RWPE2 (cell line): Measurements from ENCODE around the gene FLG2.

Source experiments
- ATAC-seq: fragments of 200-7000 bp; cut with Tn5 transposase; 3 replicates; pipeline ENCODE4 v1.9.1; 2021; ENCODE audit warnings: low read depth
- DNase-seq: peaks from one replicate; pipeline ENCODE4 v3.0.0-alpha.2; 2020; ENCODE audit warnings: low spot score
- H3K27ac ChIP-seq: fragments of 450-650 bp; 2 replicates; pipeline ENCODE4 v1.5.1; 2017; ENCODE audit warnings: mild to moderate bottlenecking; ENCODE audit not compliant: poor library complexity, severe bottlenecking
- H3K27me3 ChIP-seq: fragments of 250-450 bp; sonication (Bioruptor Pico); 2 replicates; pipeline ENCODE4 v1.5.1; 2021; ENCODE audit warnings: mild to moderate bottlenecking, moderate library complexity; ENCODE audit not compliant: insufficient read depth, poor library complexity, severe bottlenecking
- H3K36me3 ChIP-seq: fragments of 250-450 bp; sonication (Bioruptor Pico); 2 replicates; pipeline ENCODE4 v1.5.1; 2020; ENCODE audit warnings: low read depth, mild to moderate bottlenecking, moderate library complexity
- H3K4me1 ChIP-seq: fragments of 250-450 bp; sonication (Bioruptor Pico); 2 replicates; pipeline ENCODE4 v1.5.1; 2021; ENCODE audit warnings: mild to moderate bottlenecking, moderate library complexity; ENCODE audit not compliant: insufficient read depth, poor library complexity, severe bottlenecking
- H3K4me3 ChIP-seq: fragments of 250-450 bp; sonication (Bioruptor Pico); 2 replicates; pipeline ENCODE4 v1.5.1; 2021; ENCODE audit warnings: mild to moderate bottlenecking, moderate library complexity; ENCODE audit not compliant: severe bottlenecking
- H3K9me3 ChIP-seq: fragments of 250-450 bp; sonication (Bioruptor Pico); 2 replicates; pipeline ENCODE4 v1.5.1; 2021; ENCODE audit warnings: mild to moderate bottlenecking, moderate library complexity; ENCODE audit not compliant: severe bottlenecking
- TF ChIP-seq, protein P1 (sequence below): fragments of 450-650 bp; IDR thresholded peaks from one replicate; pipeline ENCODE4 v1.5.1; 2017; ENCODE audit warnings: mild to moderate bottlenecking, moderate library complexity; ENCODE audit not compliant: poor library complexity, severe bottlenecking

Gene FLG2

DNA sequence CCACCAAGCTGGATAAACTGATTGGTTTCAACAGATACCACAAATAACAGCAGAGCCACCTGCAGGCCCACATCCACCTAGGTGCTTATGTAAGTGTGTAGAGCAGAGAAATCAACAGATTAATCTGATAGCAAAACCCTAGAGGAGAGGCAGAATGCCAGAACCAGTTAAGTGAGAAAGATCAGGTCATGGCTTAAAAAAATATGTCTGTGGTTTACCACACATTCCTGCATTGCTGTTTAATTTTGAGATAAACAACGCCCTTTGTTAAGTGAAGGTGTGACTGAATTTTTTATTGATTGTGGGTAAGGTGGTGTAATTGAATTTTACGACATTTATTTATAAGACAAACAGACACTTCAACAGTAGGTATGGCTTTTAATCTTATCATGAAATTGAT is 33.1 kb upstream of the FLG2 start:
- no peaks in the 10 kb centered on the region for H3K9me3 ChIP-seq

DNA sequence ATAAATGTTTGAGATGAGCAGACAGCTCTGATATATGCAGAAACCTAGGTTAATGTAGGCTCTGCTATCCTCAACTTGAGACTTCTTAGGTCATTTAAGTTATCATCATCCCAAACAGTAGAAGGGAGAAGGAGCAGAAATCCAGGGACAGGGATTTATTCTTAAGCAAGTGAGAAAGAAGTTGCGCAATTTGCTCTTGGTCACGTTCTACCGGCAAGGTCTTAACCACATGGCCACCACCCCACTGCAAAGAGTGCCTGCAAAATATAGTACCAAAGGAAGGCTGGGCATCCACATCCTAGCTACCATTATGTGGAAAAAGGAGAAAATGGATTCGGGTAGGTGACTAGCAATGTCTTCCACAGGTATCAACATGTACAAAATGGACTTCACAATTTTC is 29.1 kb upstream of the FLG2 start:
- H3K4me3 ChIP-seq = no peak overlapping the region
- no peaks in the 10 kb centered on the region for H3K4me1 ChIP-seq
- no peaks in the 10 kb centered on the region for H3K9me3 ChIP-seq
- no peak overlapping the region for H3K27ac ChIP-seq
- TF ChIP-seq, protein P1, sequence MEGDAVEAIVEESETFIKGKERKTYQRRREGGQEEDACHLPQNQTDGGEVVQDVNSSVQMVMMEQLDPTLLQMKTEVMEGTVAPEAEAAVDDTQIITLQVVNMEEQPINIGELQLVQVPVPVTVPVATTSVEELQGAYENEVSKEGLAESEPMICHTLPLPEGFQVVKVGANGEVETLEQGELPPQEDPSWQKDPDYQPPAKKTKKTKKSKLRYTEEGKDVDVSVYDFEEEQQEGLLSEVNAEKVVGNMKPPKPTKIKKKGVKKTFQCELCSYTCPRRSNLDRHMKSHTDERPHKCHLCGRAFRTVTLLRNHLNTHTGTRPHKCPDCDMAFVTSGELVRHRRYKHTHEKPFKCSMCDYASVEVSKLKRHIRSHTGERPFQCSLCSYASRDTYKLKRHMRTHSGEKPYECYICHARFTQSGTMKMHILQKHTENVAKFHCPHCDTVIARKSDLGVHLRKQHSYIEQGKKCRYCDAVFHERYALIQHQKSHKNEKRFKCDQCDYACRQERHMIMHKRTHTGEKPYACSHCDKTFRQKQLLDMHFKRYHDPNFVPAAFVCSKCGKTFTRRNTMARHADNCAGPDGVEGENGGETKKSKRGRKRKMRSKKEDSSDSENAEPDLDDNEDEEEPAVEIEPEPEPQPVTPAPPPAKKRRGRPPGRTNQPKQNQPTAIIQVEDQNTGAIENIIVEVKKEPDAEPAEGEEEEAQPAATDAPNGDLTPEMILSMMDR = no peak
- H3K27me3 ChIP-seq = peaks cover 31% of the 10 kb centered on the region
- ATAC-seq (no peak), DNase-seq (no peak)
- no peaks in the 10 kb centered on the region for H3K36me3 ChIP-seq

More for the DNA sequence above, 33.1 kb upstream of the FLG2 start:
- no peak overlapping the region for H3K4me3 ChIP-seq
- no peaks in the 10 kb centered on the region for H3K36me3 ChIP-seq
- no peaks in the 10 kb centered on the region for H3K4me1 ChIP-seq
- H3K27me3 ChIP-seq = peaks cover 50% of the 10 kb centered on the region
- TF ChIP-seq, protein P1 = no peak
- no peak for DNase-seq
- ATAC-seq = peak; percentile 38; the same call in 1 of the 3 replicates
- H3K27ac ChIP-seq = no peak overlapping the region

DNA sequence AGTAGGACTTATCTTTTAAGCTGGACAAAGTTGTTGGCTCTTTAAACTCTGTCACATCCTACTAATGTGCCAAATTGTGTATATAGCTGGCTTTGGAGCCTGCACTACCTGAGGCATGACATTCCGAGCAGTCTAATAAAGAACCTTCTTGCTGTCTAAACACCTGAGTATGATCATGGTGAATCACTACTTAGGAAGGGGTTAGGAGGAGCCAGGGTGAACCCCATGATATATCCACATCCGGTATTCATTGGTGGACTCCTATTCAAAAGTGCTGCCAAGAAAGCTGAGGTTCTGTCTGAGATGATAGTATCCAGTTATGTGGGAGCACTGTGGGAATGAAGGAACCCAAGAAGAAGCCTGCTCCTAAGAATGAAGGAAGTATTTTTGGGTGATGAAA is 27.1 kb upstream of the FLG2 start:
- Histone ChIP-seq H3K4me3 (no peak overlapping the region), H3K27me3 (peaks cover 13% of the 10 kb centered on the region), H3K36me3 (no peaks in the 10 kb centered on the region), H3K9me3 (no peaks in the 10 kb centered on the region), H3K4me1 (no peaks in the 10 kb centered on the region), H3K27ac (no peak overlapping the region)
- DNase-seq = no peak
- TF ChIP-seq, protein P1 = no peak
- peak; percentile 70; the same call in 2 of the 3 replicates for ATAC-seq

DNA sequence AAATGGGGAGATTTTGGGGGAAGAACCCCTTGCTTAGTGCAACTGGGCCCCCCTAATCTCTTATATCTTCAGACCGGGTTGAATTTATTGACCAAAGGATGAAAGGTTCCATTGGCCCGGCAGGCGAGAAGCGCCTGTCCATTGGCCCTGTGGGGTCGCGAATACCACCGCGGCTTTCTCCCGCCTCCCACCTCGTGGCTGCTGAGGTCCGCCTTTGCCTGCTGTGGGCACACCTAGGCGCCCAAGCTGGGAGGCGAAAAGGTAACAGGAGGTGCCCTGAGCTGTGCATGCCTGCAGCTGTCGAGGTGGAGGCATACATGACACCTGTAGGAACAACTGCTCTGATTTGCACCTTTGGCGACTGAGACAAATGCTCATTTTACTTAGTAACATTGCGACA is 21.1 kb upstream of the FLG2 start:
- Histone ChIP-seq H3K4me3 (no peak overlapping the region), H3K9me3 (no peaks in the 10 kb centered on the region), H3K27me3 (no peaks in the 10 kb centered on the region), H3K27ac (no peak overlapping the region), H3K4me1 (no peaks in the 10 kb centered on the region), H3K36me3 (no peaks in the 10 kb centered on the region)
- TF ChIP-seq, protein P1 = no peak
- ATAC-seq (no peak), DNase-seq (no peak)

DNA sequence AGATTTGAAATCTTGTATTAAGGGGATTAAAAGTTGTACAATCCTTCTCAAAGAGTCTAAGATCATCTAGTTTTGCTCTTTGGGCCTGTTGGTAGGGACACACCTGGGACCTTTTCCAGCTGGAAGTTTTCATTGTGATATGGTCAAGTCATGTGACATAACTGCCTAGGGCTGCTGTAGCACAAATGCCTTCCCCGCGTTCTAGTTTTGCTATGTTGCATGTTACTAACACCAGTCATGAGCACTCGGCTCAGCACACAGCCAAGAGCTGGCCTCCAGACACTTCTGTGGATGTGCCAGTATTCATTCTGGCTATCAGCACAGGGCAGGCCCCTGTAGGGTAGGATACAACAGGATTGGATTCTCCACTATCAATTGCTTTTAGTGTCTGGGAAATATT is 14.6 kb upstream of the FLG2 start:
- peaks cover under 1% of the 10 kb centered on the region for H3K9me3 ChIP-seq
- ATAC-seq (no peak), DNase-seq (no peak)
- H3K4me1 ChIP-seq = no peaks in the 10 kb centered on the region
- TF ChIP-seq, protein P1 = no peak
- H3K27ac ChIP-seq = no peak overlapping the region
- H3K36me3 ChIP-seq = no peaks in the 10 kb centered on the region
- no peak overlapping the region for H3K4me3 ChIP-seq
- peaks cover 6% of the 10 kb centered on the region for H3K27me3 ChIP-seq
